Activated CD4-positive, CD25-positive, alpha-beta regulatory T cell treated with anti-CD3 and anti-CD28 coated beads, Interleukin-2, amount 50 U/mL, for 16 hours (primary cell): Measurements from ENCODE around the gene ARHGEF9.
"Not testable (repeated sequence)": the region's sequence is repeated elsewhere in the genome, so short reads cannot be mapped to it uniquely, and the experiment has no call there.

Source experiments
- DNase-seq: peaks from one replicate; pipeline ENCODE4 v3.0.0-alpha.2; 2020; ENCODE audit warnings: low read depth, low spot score

ARHGEF9 gene

GRCh38 chrX:63661676-63662075 is 123.3 kb downstream of the ARHGEF9 start:
- DNase-seq: no peak

GRCh38 chrX:63658920-63659319 is 126.1 kb downstream of the ARHGEF9 start:
- DNase-seq: no peak

GRCh38 chrX:63657821-63658220 is 127.2 kb downstream of the ARHGEF9 start:
- DNase-seq: no peak

GRCh38 chrX:63656871-63657580 is 128.0 kb downstream of the ARHGEF9 start:
- no peak for DNase-seq

- DNase-seq: no peak
These were observed 132.8 kb downstream of the ARHGEF9 start for GRCh38 chrX:63652086-63652765.

- not testable (repeated sequence) for DNase-seq
These were observed 139.3 kb downstream of the ARHGEF9 start for GRCh38 chrX:63645748-63646147.

- no peak for DNase-seq
These were observed 149.3 kb downstream of the ARHGEF9 start for GRCh38 chrX:63635750-63636149.

GRCh38 chrX:63613531-63614028 is 171.4 kb downstream of the ARHGEF9 start:
- no peak for DNase-seq

GRCh38 chrX:63585936-63586335 is 199.1 kb downstream of the ARHGEF9 start:
- no peak for DNase-seq
